DMS79 treated with DMSO at 0.1 percent for 48 hours (cell line): ENCODE results near the gene MMP2.
A peak's percentile ranks its signal among the peaks of the same experiment; 100 is the strongest.

Experiments used
- DNase-seq: peaks from one replicate; lab custom pipeline; 2025; lab: John Stamatoyannopoulos, UW

Gene MMP2

DNA sequence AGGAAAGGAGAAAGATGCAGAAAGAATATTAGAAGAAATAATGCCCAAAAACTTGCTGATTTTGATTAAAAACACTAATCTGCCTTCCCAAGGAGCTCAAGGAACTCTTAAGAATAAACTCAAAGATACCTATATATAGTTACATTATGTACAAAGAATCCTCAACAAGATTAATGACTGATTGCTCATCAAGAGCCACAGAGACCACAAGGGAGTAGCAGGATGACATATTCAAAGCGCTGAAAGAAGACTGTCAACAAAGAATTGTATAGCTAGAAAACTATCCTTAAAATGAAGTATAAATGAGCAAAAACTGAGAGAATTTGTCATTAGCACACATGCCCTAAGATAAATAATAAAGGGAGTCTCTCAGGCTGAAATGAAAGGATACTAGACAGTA, 36.1 kb downstream of the MMP2 start:
- no peak for DNase-seq

DNA sequence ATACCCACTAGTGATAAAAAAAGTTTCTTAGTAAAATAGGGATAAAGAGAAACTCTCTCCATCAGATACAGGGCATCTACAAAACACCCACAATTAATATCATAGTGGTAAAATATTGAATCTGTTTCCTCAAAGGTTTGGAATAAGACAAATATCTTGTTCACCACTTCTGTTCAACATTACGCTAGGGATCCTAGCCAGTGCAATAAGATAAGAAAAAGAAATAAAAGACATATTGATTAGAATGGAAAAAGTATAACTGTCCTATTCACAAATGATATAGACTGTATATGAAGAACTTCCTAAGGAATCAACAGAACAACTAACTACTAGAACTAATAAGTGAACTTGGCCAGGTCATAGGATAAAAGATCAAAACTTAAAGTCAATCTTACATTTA, 42.8 kb downstream of the MMP2 start:
- DNase-seq, result no peak

DNA sequence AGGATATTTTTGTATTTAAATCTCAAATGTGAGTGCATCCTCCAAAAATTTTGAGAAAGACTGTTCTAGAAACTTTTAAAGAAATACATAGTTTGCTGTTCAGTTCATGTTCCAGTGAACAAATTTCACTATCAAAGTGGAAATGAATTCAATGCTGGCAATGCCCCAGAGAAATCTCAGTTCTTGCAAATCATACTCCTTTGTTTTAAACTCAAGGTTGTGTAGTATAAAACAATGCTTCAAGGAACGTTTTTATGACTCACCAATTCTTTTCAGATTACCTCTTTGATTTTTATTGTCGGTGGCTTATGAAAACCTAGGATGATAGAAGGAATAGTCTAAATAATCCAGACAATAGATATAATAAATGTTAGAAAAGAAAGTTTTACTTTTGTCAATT, 47.4 kb downstream of the MMP2 start:
- DNase-seq, result no peak

DNA sequence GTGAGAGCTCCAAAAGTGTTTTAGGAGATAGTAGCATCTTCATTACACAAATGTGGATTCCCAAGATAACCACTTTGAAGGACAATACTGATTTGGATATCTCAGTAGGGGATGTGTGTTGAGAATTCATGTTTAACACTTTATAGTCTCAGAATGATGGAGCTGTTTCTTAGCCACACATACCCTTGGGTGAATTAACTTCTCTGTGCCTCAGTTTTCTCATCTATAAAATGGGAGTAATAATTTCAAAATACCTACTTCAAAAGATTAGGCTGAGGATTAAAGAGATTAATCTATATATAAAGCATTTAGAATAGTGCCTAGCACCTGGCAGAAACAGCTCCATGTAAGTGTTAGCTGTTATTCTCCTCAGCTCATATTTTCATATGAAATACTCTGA, 48.9 kb downstream of the MMP2 start:
- no peak for DNase-seq

DNA sequence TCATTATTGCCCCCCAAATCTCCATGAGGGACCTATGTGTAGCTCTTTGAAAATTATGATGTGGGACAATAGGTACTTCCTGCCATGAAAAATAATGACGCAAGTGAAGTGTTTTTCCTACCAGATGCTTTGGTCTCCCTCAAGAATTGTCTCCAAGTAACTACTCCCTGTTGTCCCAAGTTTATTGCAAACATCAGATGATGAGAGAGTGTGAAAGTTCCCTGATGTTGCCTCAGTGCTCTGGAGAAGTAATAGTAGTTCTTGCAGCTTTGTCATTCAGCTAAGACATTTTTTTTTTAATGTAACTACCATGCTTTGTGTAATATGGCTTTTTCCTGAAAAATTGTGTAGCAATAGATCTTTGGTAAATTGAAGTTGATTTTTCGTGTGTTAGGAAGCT, 50.0 kb downstream of the MMP2 start:
- DNase-seq, result no peak

DNA sequence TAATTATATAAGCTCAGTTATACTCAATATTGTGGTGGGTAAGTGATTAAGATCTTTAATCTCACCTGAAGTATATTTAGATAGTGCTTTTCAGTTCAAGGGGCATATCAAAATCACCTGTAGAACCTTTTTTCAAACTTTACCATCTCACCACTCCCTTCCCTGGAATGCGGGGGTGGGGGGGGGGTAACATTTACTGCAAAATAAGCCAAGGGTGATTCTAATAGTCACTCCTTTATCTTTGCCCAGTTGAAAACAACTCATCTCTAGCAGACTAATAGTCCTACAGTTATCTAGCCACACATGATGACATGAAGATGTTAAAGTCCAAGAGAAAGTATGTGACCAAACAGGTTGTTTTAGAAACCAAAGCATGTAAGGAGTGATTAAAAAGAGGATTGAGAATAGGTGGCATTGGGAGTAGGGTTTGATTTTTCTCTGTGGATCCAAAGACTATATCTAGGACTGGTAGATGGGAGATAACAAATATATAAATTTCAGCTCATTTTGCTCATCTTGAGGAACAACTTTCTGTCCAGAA, 51.4 kb downstream of the MMP2 start:
- no peak for DNase-seq

DNA sequence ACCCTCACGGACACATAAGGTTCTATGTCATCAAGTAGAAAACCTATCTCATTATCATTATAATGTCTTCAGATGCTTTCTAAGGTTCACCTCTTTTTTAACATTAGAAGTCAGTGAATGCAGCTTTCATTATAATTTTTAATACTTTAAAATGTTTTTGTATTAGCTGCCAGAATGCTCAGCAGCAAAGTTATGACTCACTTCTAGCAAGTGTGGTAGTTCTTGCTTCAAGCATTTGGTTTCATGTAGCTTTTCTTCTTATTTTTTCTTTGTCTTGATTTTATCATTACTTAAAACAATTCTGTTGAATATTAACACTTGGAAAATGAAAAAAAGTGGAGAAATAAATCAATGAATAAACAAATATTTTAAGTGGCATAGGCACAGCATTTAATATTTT, 53.2 kb downstream of the MMP2 start:
- no peak for DNase-seq

DNA sequence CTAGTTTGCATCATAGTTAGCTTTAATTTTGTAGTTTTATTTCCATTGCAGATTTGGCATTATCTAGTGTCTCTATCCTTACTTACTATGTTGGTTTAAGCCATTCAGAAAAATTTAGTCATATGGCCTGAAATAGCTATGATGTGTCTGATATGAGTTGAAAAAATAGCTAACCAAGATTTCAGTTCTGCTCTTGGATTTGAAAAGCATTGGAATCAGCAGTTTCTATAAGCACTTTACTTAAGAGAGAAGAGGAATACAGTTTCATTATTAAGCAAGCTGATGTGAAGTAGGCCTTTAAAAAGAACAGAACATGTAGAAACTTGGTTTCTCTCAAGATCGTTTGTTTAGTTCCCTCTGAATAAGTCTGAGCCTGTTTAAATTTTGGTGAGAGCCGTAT, 55.8 kb downstream of the MMP2 start:
- peak; percentile 33 for DNase-seq

DNA sequence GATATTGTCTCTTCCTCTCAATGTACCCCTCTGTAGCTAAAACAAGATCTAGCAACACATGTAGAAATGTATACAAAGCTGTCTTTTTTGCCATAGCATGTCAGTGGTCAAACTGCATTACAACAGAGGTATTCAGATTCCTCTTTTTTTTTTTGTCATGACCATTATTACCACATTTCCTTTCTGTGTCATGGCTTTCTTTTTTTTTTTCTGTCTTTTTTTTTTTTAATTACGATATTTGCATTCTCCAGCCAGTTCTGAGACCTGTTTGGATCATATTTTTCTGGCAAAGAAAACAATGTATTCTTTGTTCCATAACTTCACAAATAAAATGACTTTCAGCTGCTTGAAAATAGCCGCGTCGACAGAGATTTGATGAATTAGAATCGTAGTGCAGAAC, 60.1 kb downstream of the MMP2 start:
- no peak for DNase-seq

DNA sequence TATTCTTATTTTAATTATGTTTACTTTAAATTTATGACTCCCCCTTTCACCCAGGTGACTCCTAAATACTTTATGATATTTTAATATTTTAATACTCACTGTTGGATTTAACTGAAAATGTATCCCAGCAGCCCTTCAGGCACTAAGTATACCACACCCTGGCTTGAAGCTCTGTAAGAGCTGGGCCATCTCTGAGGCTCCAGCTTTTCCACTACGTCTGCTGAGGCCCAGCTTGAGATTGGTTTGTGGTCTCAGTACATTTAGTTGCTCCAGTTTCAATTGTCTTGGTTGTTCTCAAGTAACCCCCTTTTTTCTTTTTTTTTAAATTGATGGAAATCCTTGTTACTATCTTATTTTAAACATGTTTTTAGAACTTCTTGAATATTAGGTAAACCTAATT, 60.5 kb downstream of the MMP2 start:
- no peak for DNase-seq

DNA sequence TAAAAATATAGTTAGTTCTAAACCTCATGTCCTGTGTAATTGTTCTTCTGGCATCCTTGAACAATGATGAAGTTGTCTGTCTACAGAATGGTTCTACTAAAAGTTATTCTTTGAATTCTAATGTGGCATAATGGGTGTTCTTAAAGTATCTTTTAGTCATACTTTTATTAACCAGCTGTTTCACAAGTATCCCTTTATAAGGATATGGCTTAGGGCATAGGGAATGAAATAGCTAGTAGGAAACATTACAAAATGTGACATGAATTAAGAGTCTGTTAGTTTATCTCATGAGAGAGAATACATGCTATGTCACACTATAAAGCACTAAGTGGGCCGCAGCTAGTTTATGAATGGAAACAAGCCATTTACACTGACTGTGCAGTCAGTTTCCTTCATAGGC, 61.2 kb downstream of the MMP2 start:
- no peak for DNase-seq

DNA sequence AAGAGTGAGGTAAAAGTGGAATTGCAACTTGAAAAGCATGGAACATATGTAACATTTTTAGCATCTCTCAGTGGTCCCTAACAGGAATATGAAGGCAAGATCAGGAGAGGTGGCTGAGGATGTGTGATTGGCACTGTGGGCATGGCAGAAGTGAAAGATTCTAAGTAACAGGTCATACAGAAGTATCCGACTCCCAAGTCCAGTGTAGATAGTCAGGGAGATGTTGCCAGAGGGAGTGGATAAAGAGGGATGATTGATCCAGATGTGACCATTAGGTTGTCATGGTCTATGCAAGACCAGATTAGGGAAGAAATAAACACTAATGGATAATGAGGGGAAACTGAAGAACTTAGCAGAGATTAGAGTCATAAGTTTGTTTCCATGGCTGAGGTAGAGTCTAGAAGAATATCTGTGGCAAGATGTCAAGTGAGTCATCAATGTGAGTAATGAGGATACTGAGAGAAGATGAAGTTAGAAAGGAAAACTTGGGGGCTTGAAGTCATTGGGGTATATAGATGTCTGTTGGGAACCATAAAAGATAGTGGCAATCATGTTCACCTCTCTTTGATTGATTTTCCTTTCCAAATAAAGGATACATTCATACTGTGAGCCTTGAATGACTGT, 63.6 kb downstream of the MMP2 start:
- DNase-seq, result no peak

DNA sequence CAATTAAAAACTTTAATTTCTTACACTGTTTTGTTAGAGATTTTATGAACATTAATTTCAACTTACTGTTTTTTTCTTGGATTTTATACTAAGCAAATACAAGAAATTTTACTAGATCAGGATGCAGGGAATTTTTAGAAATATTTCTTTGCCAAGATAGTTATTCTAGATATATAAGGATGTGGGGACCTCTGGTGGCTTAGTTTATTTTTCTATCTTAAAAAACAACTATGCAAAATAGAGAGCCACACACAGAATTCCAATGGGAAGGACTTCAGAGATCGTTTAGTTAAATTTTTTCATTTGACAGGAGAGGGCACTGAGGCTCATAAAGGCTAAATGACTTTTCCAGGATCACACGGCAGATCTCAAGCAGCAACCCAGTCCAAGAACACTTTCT, 64.5 kb downstream of the MMP2 start:
- DNase-seq, result peak; percentile 4

DNA sequence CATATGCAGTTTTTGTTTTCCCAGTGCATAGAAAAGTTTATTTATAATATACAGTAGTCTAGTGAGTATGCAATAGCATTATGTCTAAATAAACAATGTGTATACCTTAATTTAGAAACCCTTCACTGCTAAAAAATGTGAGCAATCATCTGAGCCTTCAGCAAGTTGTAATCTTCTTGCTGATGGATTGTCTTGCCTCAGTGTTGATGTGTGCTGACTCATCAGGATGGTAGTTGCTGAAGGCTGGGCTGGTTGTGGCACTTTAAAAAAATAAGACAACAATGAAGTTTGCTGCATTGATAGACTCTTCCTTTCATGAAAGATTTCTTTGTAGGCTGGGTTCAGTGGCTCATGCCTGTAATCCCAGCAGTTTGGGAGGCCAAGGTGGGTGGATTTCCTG, 73.6 kb downstream of the MMP2 start:
- no peak for DNase-seq

DNA sequence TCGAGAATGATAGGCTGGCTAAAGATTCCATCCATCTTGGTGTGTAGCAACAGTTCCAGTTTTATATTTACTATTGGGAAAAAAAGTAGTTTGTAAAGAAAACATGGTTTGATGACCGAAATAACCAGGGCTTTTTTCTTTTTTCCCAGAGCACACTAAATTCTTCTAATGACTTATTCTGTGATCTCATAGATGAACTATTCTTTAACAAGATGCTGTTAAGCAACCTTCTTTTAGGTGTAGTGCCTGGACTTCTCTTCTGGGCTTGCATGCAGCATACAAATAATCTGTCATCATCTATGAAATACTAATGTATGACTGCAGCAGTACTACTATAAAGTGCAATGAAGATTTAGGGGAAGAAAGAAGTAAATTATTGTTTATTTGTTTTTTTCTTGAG, 76.4 kb downstream of the MMP2 start:
- no peak for DNase-seq
